ENCODE measurements around the gene CFAP99. TPM values are rescaled to one million over a fixed set of nuclear protein-coding genes. Genes with fewer than 3 reads are reported as not detected.

Gene CFAP99
- total RNA-seq, 1 donor from 2014 or later: not detected

- Mint-ChIP-seq H3K4me1 (ENCODE audit: low read depth) (peaks cover 10% of the 10 kb centered on the region), H3K27me3 (no peaks in the 10 kb centered on the region), H3K36me3 (ENCODE audit: insufficient read depth) (peaks cover 15% of the 10 kb centered on the region), H3K9me3 (ENCODE audit: low read depth) (no peaks in the 10 kb centered on the region), H3K27ac (no peak overlapping the region), H3K4me3 (ENCODE audit: low read depth) (no peak overlapping the region)
- DNase-seq (ENCODE audit: low spot score, unreplicated experiment): no peak
- no peak for TF ChIP-seq CTCF (IDR thresholded peaks at IDR 0.05; ENCODE audit: unreplicated experiment)
Measured at GRCh38 chr4:2489841-2490552, 71.2 kb downstream of the CFAP99 start.

GRCh38 chr4:2492970-2493369 lies 74.2 kb downstream of the CFAP99 start:
- no peak for DNase-seq (ENCODE audit: low spot score, unreplicated experiment)
- Mint-ChIP-seq H3K4me1 (ENCODE audit: low read depth) (no peaks in the 10 kb centered on the region), H3K27me3 (no peaks in the 10 kb centered on the region), H3K4me3 (ENCODE audit: low read depth) (no peak overlapping the region), H3K36me3 (ENCODE audit: insufficient read depth) (peaks cover 20% of the 10 kb centered on the region), H3K9me3 (ENCODE audit: low read depth) (no peaks in the 10 kb centered on the region), H3K27ac (peak overlapping the region; percentile 31)
- TF ChIP-seq CTCF (IDR thresholded peaks at IDR 0.05; ENCODE audit: unreplicated experiment): no peak

- no peak for TF ChIP-seq CTCF (IDR thresholded peaks at IDR 0.05; ENCODE audit: unreplicated experiment)
- Mint-ChIP-seq H3K36me3 (ENCODE audit: insufficient read depth) (peaks cover 21% of the 10 kb centered on the region), H3K27ac (peak overlapping the region; percentile 50), H3K4me1 (ENCODE audit: low read depth) (no peaks in the 10 kb centered on the region), H3K4me3 (ENCODE audit: low read depth) (no peak overlapping the region), H3K27me3 (no peaks in the 10 kb centered on the region), H3K9me3 (ENCODE audit: low read depth) (no peaks in the 10 kb centered on the region)
- no peak for DNase-seq (ENCODE audit: low spot score, unreplicated experiment)
Measured at GRCh38 chr4:2494992-2495391, 76.2 kb downstream of the CFAP99 start.

GRCh38 chr4:2497324-2497723 lies 78.6 kb downstream of the CFAP99 start:
- TF ChIP-seq CTCF (IDR thresholded peaks at IDR 0.05; ENCODE audit: unreplicated experiment): no peak
- H3K4me1 Mint-ChIP-seq (ENCODE audit: low read depth): no peaks in the 10 kb centered on the region
- H3K4me3 Mint-ChIP-seq (ENCODE audit: low read depth): no peak overlapping the region
- no peak overlapping the region for H3K27ac Mint-ChIP-seq
- H3K9me3 Mint-ChIP-seq (ENCODE audit: low read depth): no peaks in the 10 kb centered on the region
- H3K36me3 Mint-ChIP-seq (ENCODE audit: insufficient read depth): peaks cover 21% of the 10 kb centered on the region
- no peaks in the 10 kb centered on the region for H3K27me3 Mint-ChIP-seq
- no peak for DNase-seq (ENCODE audit: low spot score, unreplicated experiment)

GRCh38 chr4:2497931-2498330 lies 79.2 kb downstream of the CFAP99 start:
- Mint-ChIP-seq H3K36me3 (ENCODE audit: insufficient read depth) (peaks cover 17% of the 10 kb centered on the region), H3K4me3 (ENCODE audit: low read depth) (no peak overlapping the region)

More at GRCh38 chr4:2497931-2498330, 79.2 kb downstream of the CFAP99 start:
- DNase-seq (ENCODE audit: low spot score, unreplicated experiment): no peak
- Mint-ChIP-seq H3K9me3 (ENCODE audit: low read depth) (no peaks in the 10 kb centered on the region), H3K27ac (no peak overlapping the region), H3K27me3 (no peaks in the 10 kb centered on the region), H3K4me1 (ENCODE audit: low read depth) (no peaks in the 10 kb centered on the region)
- TF ChIP-seq CTCF (IDR thresholded peaks at IDR 0.05; ENCODE audit: unreplicated experiment): no peak

Data from progenitor cell of endocrine pancreas (in vitro differentiated cells).